ENCODE measurements around the gene CEP44.

The CEP44 gene

GRCh38 chr4:174248407-174248806 lies 35.3 kb upstream of the CEP44 start:
- no peaks in the 10 kb centered on the region for H3K27me3 ChIP-seq (replicated peaks)
- H3K4me3 ChIP-seq (ENCODE audit: low read depth, low read length): no peak overlapping the region
- no peak overlapping the region for H3K27ac ChIP-seq
- no peak for DNase-seq
- TF ChIP-seq CTCF (IDR thresholded peaks at IDR 0.05; ENCODE audit: low read depth, low read length, missing control alignments): no peak
- H3K36me3 ChIP-seq (replicated peaks): no peaks in the 10 kb centered on the region
- in situ Hi-C loops (cut with HindIII; ENCODE audit: low pct_ligation_motif_present, low sequenced_read_pairs): no loop called here

- DNase-seq: no peak
- in situ Hi-C loops (cut with HindIII; ENCODE audit: low pct_ligation_motif_present, low sequenced_read_pairs): no loop called here
- H3K36me3 ChIP-seq (replicated peaks): no peaks in the 10 kb centered on the region
- H3K27ac ChIP-seq: no peak overlapping the region
- no peak overlapping the region for H3K4me3 ChIP-seq (ENCODE audit: low read depth, low read length)
- H3K27me3 ChIP-seq (replicated peaks): no peaks in the 10 kb centered on the region
- no peak for TF ChIP-seq CTCF (IDR thresholded peaks at IDR 0.05; ENCODE audit: low read depth, low read length, missing control alignments)
These were observed 31.3 kb upstream of the CEP44 start for GRCh38 chr4:174252412-174252811.

- Histone ChIP-seq H3K4me3 (ENCODE audit: low read depth, low read length) (no peak overlapping the region), H3K36me3 (replicated peaks) (no peaks in the 10 kb centered on the region), H3K27ac (no peak overlapping the region), H3K27me3 (replicated peaks) (no peaks in the 10 kb centered on the region)
- DNase-seq: no peak
- in situ Hi-C loops (cut with HindIII; ENCODE audit: low pct_ligation_motif_present, low sequenced_read_pairs): no loop called here
- TF ChIP-seq CTCF (IDR thresholded peaks at IDR 0.05; ENCODE audit: low read depth, low read length, missing control alignments): no peak
These were observed 29.1 kb upstream of the CEP44 start for GRCh38 chr4:174254613-174255012.

DNA sequence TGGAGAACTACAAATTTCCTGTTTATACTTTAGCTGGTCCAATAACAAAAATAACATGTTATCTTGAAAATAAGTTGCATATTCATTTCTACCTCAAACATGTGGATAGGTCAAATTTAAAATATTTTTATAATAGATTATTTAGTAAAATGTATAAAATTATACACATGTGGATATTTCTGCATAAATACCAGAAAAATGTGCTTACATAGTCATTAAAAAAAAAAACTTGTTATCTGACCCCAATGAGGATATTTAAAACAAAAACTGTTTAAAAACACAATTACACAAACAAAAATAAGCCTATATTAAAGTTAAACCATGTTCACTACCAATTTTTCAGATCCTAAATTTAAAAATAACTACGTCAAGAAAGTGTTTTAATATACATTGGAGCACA lies 28.3 kb upstream of the CEP44 start:
- Histone ChIP-seq H3K4me3 (ENCODE audit: low read depth, low read length) (no peak overlapping the region), H3K27me3 (replicated peaks) (no peaks in the 10 kb centered on the region), H3K27ac (no peak overlapping the region), H3K36me3 (replicated peaks) (no peaks in the 10 kb centered on the region)
- in situ Hi-C loops (cut with HindIII; ENCODE audit: low pct_ligation_motif_present, low sequenced_read_pairs): no loop called here
- no peak for TF ChIP-seq CTCF (IDR thresholded peaks at IDR 0.05; ENCODE audit: low read depth, low read length, missing control alignments)
- DNase-seq: no peak

DNA sequence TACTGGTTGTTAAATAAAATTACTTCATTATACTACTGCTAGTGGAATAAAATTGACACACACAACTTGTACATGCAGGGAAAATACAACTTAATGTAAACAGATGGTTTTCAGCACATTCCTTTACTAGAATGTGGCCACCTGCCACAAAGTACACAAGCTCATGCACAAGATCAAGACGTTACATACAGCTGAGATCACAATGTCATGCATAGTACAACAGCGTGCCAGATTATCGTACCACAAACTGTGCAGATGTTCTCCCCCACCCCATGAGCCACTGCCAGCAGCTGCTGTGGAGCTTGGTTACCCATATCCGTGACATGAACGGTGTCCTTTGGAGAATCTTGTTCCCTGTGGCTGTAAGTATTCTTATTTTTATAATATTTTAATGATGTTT lies 27.9 kb upstream of the CEP44 start:
- Histone ChIP-seq H3K36me3 (replicated peaks) (no peaks in the 10 kb centered on the region), H3K27me3 (replicated peaks) (no peaks in the 10 kb centered on the region), H3K27ac (peak overlapping the region; percentile 66), H3K4me3 (ENCODE audit: low read depth, low read length) (no peak overlapping the region)
- no peak for TF ChIP-seq CTCF (IDR thresholded peaks at IDR 0.05; ENCODE audit: low read depth, low read length, missing control alignments)
- in situ Hi-C loops (cut with HindIII; ENCODE audit: low pct_ligation_motif_present, low sequenced_read_pairs): no loop called here
- peak; percentile 88 for DNase-seq

DNA sequence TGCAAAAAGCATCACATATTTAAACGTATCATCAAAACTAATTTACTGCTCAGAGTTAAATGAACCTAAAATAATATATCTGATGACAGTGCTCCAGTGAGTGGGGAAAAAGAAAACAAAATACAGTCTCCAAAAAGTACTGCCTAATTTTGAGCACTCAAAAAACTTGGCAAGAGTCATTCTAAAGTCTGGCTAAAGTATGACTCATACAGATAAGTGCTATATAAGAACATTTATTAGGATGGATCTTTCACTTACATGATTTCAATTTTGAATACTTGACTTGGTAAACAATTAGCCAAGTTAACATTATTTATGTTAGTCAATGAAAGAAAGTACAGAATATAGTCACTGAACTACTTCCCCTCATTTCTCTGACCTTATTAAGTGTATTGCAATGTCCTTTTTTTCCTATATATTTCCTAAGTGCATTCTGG lies 27.4 kb upstream of the CEP44 start:
- TF ChIP-seq CTCF (IDR thresholded peaks at IDR 0.05; ENCODE audit: low read depth, low read length, missing control alignments): no peak
- in situ Hi-C loops (cut with HindIII; ENCODE audit: low pct_ligation_motif_present, low sequenced_read_pairs): no loop called here
- H3K27ac ChIP-seq: peak overlapping the region; percentile 66
- peak; percentile 31 for DNase-seq
- no peak overlapping the region for H3K4me3 ChIP-seq (ENCODE audit: low read depth, low read length)
- no peaks in the 10 kb centered on the region for H3K36me3 ChIP-seq (replicated peaks)
- no peaks in the 10 kb centered on the region for H3K27me3 ChIP-seq (replicated peaks)
